ENCODE data around the gene GTF3C6. TPM values are rescaled to one million over a fixed set of nuclear protein-coding genes. Genes with fewer than 3 reads are reported as not detected.

The GTF3C6 gene
- total RNA-seq, 1 donor from 2014 or later, result 137 TPM

Other genes with a start within 250 kb of the GTF3C6 start
- 12.4 and 13.7 TPM in 2 replicates for gene CDK19, start 143.2 kb upstream of the GTF3C6 start, total RNA-seq
- 101 and 109 TPM in 2 replicates for gene AMD1, start 83.9 kb upstream of the GTF3C6 start, total RNA-seq
- gene RPF2, start 23.3 kb downstream of the GTF3C6 start, total RNA-seq, result 61.0 and 68.7 TPM in 2 replicates
- gene SLC16A10, start 128.8 kb downstream of the GTF3C6 start, total RNA-seq, result 2.8 and 3.2 TPM in 2 replicates